CD4-positive, alpha-beta T cell treated with Interleukin-2 at 100 ng/mL for 4 hours (primary cell): ENCODE data around the gene NTSR2.

Source experiments
- DNase-seq: peaks from one replicate; pipeline ENCODE4 v3.0.0-alpha.2; 2020; ENCODE audit warnings: low spot score

The NTSR2 gene

GRCh38 chr2:11657646-11658045 lies 12.3 kb downstream of the NTSR2 start:
- DNase-seq, result no peak

DNA sequence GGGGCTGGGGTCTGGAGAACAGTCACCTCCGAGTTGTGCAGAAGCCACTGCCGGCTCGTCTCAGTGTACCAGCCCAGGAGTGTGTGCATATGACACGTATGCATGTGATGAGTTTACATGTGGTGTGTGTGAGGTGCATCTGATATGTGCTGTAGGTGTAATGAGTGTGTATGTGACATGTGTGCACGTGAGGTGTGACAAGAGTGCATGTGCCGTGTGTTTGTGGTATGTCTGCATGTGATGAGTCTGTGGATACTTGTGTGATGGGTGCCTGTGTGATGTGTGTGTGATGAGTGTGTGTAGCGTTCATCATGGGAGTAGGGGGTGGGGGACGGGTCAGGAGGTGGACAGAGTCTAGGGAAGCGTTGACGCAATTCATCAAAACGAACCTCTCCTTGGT lies 12.8 kb downstream of the NTSR2 start:
- DNase-seq, result no peak

GRCh38 chr2:11656671-11657101 lies 13.3 kb downstream of the NTSR2 start:
- DNase-seq, result no peak

DNA sequence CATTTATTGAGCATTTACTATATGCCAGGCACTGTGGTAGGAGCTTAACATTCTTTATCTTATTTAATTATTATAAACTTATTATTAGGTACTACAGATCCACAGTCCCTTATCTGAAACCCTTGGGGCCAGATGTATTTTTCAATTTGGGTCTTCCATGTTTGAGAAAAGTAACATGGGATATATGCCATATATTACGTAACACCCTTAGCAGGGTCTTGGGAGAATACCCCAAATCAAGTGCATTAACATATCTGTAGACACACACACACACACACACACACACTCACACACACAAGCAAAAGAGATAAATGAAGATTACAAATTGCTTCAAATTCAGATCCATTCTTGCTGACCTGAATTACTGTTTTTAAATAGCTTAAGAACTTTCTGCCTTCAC lies 13.7 kb downstream of the NTSR2 start:
- no peak for DNase-seq

DNA sequence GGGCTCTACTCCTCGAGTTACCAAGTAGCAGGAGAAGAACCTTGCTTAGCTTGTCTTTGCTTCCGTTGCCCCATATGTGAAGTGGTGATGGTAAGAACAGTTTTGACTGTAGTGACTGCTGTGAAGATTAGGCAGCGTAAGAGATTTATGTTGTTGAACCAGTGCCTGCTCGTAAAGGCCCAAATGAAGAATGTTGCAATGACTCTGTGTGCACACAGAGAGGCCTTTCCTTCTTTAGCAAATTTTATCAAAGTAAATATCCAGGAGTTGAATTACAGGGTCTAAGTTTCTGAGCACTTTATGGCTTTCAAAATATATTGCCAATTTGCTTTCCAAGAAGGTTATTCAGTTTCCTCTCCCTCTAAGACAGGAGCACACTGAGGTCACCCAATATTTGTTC lies 14.5 kb downstream of the NTSR2 start:
- no peak for DNase-seq

DNA sequence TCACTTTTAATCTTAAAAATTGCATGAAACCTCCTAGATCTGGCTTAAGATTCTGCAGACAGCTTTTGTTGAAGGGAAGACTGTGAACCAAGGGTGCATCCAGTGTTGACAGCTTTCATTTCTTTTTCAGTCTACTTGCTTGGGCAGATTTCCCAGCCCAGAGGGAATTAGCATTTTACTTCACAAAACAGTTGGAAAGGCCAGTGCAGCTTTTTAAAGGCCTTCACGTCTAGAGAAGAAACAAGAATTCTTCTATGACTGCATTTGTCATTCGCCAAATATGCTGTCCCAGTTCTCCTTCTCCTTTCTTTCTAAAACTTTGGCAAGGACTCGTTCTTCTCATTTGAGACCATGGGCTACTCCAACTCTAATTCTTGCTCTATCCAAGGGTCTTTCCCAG lies 17.4 kb downstream of the NTSR2 start:
- DNase-seq, result no peak

DNA sequence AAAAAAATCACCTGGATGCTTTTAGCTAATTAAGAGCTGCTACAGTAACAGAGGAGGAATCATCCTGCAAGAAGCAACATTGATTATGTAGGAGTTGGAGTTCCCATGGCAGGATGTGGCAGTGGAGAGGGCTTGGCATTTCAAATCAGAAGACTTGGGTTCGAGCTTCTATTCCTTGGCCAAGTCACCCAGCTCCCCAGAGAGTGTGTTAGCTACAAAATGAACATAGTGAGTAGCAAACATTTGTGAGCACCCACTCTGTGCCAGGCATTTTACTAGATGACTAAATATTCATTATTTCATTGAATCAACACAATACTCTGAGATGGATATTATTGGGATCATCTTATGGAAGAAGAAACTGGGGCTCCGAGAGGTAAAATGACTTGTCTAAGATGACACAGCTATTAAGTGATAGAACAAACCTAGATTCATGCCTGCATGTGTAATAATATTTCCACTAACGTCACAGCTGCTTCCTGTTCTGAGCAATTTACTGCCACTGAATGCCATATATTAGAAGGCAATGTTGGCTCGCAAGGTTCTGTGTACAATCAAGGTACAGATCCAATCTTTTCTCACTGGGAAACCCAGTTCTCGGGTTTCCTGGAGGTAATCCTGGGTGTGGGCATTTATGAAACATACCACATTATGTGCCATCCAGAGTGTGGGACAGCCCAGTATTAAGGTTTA lies 18.0 kb downstream of the NTSR2 start:
- DNase-seq, result no peak

DNA sequence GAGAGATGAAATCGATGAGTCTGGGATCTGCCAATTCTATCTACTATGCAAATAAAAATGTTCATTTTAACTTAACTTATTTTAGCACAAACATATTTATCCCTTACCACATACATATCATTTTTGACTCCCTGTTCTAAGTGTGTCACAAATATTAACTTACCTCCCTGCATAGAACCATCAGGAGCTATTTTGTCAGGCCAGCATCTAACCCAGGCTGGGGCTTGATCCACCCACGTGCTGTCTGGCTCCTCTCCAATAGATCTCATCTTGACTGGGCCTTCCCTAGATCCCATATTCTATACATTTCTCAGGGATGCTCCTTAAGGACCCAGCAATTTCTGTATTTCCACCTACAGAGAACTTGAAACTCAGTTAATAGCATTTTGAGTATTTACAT lies 20.9 kb downstream of the NTSR2 start:
- no peak for DNase-seq

DNA sequence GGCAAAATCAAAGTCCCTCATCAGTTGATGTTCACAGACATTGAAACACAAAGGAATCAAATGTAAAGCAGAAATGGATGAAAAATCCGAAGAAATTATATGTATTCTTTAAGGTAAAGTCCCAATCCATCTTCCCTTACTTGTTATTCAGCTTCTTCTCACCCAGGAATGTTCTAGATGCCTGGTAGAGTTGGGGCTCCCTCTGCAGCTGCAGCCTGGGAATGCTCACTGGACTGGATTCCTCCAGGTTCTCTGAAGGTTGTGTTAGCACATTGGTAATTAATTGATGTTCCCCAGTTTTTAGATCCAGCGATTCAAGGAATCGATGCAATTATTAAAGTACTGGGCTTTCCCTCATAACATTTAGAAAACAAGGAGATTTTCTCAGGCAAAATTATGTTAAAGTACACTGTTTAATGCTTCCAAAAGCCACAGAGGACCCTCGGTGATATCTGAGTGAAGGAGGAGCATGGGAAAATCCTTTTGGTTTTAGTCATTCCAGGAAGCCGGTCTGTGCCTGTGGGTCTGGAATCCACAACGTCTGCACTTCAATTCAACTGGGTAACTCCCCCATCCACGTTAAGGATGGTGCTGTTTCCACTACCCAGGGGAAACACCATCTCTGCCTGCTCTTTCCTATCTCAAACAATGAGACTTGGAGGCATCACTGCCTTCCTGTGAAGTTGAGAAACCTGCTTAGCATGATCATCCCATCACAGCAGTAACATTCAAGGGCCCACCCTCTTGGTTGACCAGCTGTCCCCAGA lies 22.0 kb downstream of the NTSR2 start:
- no peak for DNase-seq

GRCh38 chr2:11646530-11646929 lies 23.5 kb downstream of the NTSR2 start:
- DNase-seq, result no peak

DNA sequence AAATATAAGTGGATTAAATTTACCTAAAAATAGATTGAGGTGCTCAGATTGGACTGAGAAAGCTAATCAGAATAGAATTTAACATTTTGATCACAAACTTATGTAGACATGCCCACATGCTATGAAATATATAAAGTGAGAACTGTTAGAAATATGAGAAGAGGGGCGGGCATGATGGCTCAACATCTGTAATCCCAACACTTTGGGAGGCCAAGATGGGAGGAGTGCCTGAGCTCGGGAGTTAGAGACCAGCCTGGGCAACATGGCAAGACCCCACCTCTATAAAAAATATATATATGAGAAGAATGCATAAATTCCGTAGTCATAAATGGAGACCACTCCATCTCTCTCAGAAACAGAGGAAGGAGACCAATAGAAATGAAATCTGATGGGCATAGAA lies 25.7 kb downstream of the NTSR2 start:
- no peak for DNase-seq

DNA sequence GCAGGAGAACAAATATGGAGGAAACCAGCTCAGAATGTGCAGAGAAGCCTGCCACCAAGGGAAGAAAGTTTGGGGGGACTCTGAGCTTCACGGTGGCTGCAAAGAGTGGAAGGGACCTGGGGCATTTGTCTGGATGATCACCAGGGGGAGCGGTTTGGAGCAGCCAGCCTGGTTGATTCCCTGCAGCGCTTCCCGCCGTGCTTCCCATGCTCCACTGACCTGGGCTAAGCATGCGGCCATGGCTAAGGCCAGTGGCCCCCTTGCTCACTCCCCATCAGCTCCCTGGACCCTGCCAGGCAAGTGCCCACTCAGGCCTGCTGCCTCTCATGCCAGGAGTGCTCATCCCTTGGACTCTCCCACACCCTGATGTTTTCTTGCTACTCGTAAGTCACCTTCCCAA lies 27.0 kb downstream of the NTSR2 start:
- DNase-seq, result no peak

DNA sequence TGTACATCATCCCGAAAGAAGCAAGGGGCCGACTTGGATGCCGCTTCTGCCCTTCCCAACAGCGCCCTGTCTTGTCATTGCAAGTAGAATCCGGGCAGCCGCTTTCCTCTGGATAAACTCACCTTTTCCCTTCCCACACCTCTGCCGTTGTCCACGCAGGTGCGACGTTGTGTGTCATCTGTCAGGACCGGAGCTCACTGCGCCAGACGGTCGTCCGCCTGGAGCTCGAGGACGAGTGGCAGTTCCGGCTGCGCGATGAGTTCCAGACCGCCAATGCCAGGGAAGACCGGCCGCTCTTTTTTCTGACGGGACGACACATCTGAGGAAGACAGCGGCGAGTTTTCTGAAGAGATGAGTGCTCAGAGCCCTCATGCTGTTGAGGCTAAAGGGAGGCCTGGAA lies 29.9 kb downstream of the NTSR2 start:
- no peak for DNase-seq

DNA sequence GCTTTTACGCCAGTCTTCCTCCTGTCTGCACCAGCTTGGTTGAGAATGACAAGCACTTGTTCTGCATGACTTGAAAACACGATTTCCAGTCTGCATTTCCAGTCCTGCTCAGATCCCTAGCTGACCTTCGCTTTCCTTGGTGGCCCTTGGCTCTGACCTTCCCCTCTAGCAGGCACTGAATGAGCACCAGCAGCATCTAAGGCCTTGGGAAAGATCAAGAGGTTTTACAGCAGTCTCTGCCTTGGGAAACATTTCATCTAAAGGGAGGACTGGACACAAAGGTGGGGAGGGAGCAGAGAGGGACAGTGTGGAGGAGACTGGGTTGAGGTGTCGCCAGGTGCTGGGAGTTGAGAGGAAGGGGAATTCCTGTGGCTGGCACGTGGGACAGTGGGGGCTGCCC lies 30.5 kb downstream of the NTSR2 start:
- no peak for DNase-seq

DNA sequence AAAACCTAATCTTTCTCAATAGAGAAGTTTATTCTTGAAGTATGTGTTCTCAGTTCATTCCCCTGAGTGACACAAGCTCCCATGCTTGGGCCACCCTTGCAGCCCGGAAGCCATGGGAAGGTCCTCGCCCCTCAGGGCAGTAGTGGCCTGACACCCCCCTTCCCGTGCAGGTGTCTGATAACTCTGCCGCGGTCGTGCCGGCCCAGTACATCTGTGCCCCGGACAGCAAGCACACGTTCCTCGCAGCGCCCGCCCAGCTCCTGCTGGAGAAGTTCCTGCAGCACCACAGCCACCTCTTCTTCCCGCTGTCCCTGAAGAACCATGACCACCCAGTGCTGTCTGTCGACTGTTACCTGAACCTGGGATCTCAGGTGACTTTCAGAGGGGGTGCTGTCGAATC lies 32.4 kb downstream of the NTSR2 start:
- DNase-seq, result no peak

GRCh38 chr2:11636593-11637295 lies 33.3 kb downstream of the NTSR2 start:
- DNase-seq, result no peak

DNA sequence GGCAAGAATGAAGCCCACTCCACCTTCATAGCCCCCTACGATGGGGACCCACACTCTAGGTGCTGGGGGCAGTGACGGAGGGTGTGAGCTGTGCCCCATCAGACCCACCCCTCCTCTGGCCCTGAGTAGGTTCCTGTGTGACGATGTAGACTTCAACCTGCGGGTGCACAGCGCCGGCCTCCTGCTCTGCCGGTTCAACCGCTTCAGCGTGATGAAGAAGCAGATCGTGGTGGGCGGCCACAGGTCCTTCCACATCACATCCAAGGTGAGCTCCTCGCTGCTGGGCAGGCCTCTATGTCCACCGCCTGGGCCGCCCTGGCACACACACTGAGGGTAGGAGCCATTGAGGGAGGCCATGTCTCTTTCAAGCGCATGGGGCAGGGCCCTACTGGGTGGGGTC lies 34.9 kb downstream of the NTSR2 start:
- no peak for DNase-seq

- no peak for DNase-seq
Measured at GRCh38 chr2:11634584-11634983, 35.4 kb downstream of the NTSR2 start.

- DNase-seq, result no peak
Measured at GRCh38 chr2:11633923-11634478, 36.0 kb downstream of the NTSR2 start.

GRCh38 chr2:11631462-11631861 lies 38.5 kb downstream of the NTSR2 start:
- DNase-seq, result no peak

DNA sequence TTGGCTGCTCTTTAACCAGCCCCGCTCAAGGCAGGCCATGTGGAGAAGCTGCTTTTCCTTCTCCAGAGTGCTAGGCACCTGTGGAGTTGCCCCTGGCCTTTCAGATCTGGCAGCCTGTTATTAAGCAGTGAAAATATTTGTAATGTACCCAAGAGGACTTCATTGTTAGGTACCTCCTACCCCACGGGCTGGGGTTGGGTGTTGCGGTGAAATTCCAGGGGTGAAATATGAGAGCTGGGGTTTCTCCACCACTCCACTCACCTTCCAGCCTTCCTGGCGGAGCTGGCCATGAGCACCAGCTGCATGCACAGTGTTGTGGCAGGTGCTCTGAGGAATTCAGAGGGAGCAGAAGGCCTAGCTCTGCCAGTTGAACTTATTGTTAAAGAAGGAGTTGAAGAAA lies 39.1 kb downstream of the NTSR2 start:
- DNase-seq, result no peak

DNA sequence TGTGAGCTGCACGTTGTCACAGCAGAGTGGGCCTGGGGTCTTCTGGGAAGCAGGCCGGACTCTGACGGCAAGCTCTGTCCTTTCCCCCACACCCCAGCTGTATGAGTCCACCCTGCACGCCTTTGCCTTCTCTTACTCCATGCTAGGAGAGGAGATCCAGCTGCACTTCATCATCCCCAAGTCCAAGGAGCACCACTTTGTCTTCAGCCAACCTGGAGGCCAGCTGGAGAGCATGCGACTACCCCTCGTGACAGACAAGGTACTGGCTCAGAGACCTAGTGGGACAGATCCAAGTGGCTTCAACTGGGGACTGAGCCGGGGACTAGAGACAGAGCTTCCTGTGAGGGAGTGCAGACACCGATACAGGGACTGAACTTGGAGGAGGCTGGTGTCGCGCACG lies 40.1 kb downstream of the NTSR2 start:
- DNase-seq, result no peak

GRCh38 chr2:11629215-11629614 lies 40.8 kb downstream of the NTSR2 start:
- DNase-seq, result no peak
